ENCODE results near the gene AFTPH.

DNA sequence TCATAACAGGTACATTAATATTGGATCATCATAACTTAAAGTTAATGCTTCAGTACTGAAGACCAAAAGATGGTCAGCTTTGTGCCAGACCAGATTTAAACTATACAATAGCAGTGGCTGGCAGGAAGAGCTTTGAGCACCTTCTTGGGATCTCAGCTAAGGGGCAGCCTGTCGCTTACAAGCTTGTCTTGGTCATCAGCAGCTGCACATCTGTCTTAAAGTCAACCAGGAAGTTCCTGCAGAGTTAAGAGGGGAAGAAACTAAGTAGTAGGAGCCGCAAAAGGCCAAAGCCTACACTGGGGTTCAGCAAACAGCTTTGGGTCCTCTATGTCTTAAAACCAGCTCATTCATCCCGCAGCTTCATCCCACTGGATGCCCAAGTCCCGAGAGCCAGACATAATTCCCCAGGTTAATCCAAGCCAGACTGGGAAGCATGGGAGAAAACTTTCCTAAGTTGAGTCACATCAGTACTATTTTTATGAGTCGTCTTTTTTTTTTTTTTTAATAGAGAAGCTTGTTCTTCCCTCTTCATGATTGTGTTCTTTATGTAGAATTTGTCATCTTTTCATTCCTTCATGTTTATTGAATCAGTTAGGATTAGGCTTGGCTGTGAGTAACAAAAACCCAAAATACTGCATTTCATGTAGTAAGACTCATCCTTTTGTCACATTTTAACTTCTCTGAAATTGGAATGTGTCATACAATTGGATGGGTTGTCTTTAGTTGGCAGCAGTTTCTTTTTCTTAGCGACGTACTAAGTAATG lies 70.3 kb downstream of the AFTPH start:
- TF ChIP-seq CTCF (IDR thresholded peaks at IDR 0.05) (no peak), EZH2 (IDR thresholded peaks at IDR 0.05) (no peak), EZH2phosphoT487 (IDR thresholded peaks at IDR 0.05) (no peak)
